PC-3 (cell line): ENCODE measurements around the gene TGM2. TPM values are rescaled to one million over a fixed set of nuclear protein-coding genes. Genes with fewer than 3 reads are reported as not detected.
A peak's percentile ranks its signal among the peaks of the same experiment; 100 is the strongest.

Experiments used
- ATAC-seq: fragments of 200-7000 bp; cut with Tn5 transposase; 2 replicates; pipeline ENCODE4 v1.9.1; 2020; ENCODE audit warnings: mild to moderate bottlenecking, moderate library complexity
- BruUV-seq: library from RNA; stranded (reverse); fragments of 400-500 nt; replicated peaks from 2 replicates; lab custom pipeline; 2021; lab: Mats Ljungman, UMichigan
- CTCF ChIA-PET: fragments of 300-600 bp; sonication (Branson Sonifier 250); formaldehyde crosslinking; loops from one replicate; lab custom pipeline; 2022; ENCODE audit warnings: antibody characterized with exemption; lab: Charles Lee
- POLR2A ChIA-PET: fragments of 300-600 bp; sonication (Branson Sonifier 250); formaldehyde crosslinking; loops from one replicate; lab custom pipeline; 2022; ENCODE audit warnings: antibody characterized with exemption; ENCODE audit not compliant: unreplicated experiment; lab: Charles Lee
- DNase-seq: peaks from one replicate; pipeline ENCODE4 v3.0.0-alpha.2; 2015
- H2AFZ ChIP-seq: fragments of 300-600 bp; sonication (generic); 2 replicates; pipeline ENCODE4 v1.6.0; 2016; ENCODE audit warnings: antibody characterized with exemption, low read length
- H3F3A ChIP-seq: fragments of 300-600 bp; sonication (generic); one replicate; pipeline ENCODE4 v1.6.0; 2017; ENCODE audit warnings: antibody characterized with exemption, low read length, control low read depth, mild to moderate bottlenecking; ENCODE audit not compliant: unreplicated experiment
- H3K27ac ChIP-seq: fragments of 300-600 bp; sonication (generic); 2 replicates; pipeline ENCODE4 v1.5.1; 2016; ENCODE audit warnings: mild to moderate bottlenecking, low read length
- H3K27me3 ChIP-seq: fragments of 300-600 bp; sonication (generic); 2 replicates; pipeline ENCODE4 v1.6.1; 2016; ENCODE audit warnings: low read length, mixed read lengths
- H3K36me3 ChIP-seq: fragments of 300-600 bp; sonication (generic); 2 replicates; pipeline ENCODE4 v1.6.1; 2016; ENCODE audit warnings: low read depth, mixed run types, low read length, mixed read lengths
- H3K4me1 ChIP-seq: fragments of 300-600 bp; sonication (generic); 2 replicates; pipeline ENCODE4 v1.5.1; 2016; ENCODE audit warnings: low read length; ENCODE audit not compliant: insufficient read depth
- H3K4me2 ChIP-seq: fragments of 300-600 bp; sonication (generic); 2 replicates; pipeline ENCODE4 v1.6.0; 2016; ENCODE audit warnings: low read length
- H3K4me3 ChIP-seq: fragments of 300-600 bp; sonication (generic); 2 replicates; pipeline ENCODE4 v1.5.1; 2016; ENCODE audit warnings: mild to moderate bottlenecking, low read length, mixed read lengths
- H3K79me2 ChIP-seq: fragments of 300-600 bp; sonication (generic); 2 replicates; pipeline ENCODE4 v1.6.1; 2017; ENCODE audit warnings: low read length, mixed read lengths
- H3K9ac ChIP-seq: fragments of 300-600 bp; sonication (generic); 2 replicates; pipeline ENCODE4 v1.6.0; 2016; ENCODE audit warnings: mild to moderate bottlenecking, low read length
- H3K9me2 ChIP-seq: fragments of 300-600 bp; sonication (generic); replicated peaks from 2 replicates; pipeline ENCODE4 v1.6.1; 2016; ENCODE audit warnings: mixed run types, low read length, mixed read lengths
- H3K9me3 ChIP-seq: fragments of 300-600 bp; sonication (generic); 2 replicates; pipeline ENCODE4 v1.6.1; 2016; ENCODE audit warnings: low read length, mixed read lengths
- H4K20me1 ChIP-seq: fragments of 300-600 bp; sonication (generic); 2 replicates; pipeline ENCODE4 v1.6.1; 2016; ENCODE audit warnings: low read length, mixed read lengths
- CTCF ChIP-seq: fragments of 300-600 bp; sonication (generic); conservative IDR thresholded peaks from 2 replicates; pipeline ENCODE4 v1.5.1; 2017; ENCODE audit warnings: antibody characterized with exemption, low read depth, mild to moderate bottlenecking, low read length
- EZH2 ChIP-seq: fragments of 300-600 bp; sonication (generic); IDR thresholded peaks from one replicate; pipeline ENCODE4 v1.6.1; 2017; ENCODE audit warnings: antibody characterized with exemption, mild to moderate bottlenecking, low read length; ENCODE audit not compliant: unreplicated experiment
- EZH2phosphoT487 ChIP-seq: fragments of 300-600 bp; sonication (generic); IDR thresholded peaks from 2 replicates; pipeline ENCODE4 v1.6.1; 2018; ENCODE audit warnings: mild to moderate bottlenecking, antibody characterized with exemption, low read length, borderline replicate concordance
- intact Hi-C: fragments of 100-400 bp; cut with micrococcal nuclease; formaldehyde crosslinking; loops from 2 replicates; pipeline ENCODE4 v1.9.0; 2023
- total RNA-seq: library from RNA; depleted of rRNA; stranded (reverse); fragments of >200 nt; gene quantifications from 2 replicates; pipeline ENCODE4 v1.2.3, GENCODE V29; 2014

Gene TGM2
- total RNA-seq, 1 experiment from 2014 or later, result 583 TPM

- ChIA-PET CTCF (no interaction called here), POLR2A (no interaction called here)
- Histone ChIP-seq H3F3A (no peaks in the 10 kb centered on the region), H3K9me3 (no peaks in the 10 kb centered on the region), H3K4me1 (peaks cover 46% of the 10 kb centered on the region), H4K20me1 (no peaks in the 10 kb centered on the region), H3K4me3 (no peak overlapping the region), H2AFZ (no peak overlapping the region), H3K9ac (no peak overlapping the region), H3K36me3 (no peaks in the 10 kb centered on the region), H3K9me2 (no peaks in the 10 kb centered on the region), H3K79me2 (no peaks in the 10 kb centered on the region), H3K4me2 (no peak overlapping the region), H3K27ac (peak overlapping the region; percentile 58; the same call in 1 of the 2 replicates), H3K27me3 (no peaks in the 10 kb centered on the region)
- no peak for ATAC-seq
- intact Hi-C loops, result no loop called here
- no TSS peak for BruUV-seq
- no peak for TF ChIP-seq CTCF
- DNase-seq, result no peak
Measured at GRCh38 chr20:38179846-38180245, 14.8 kb upstream of the TGM2 start.

- no peaks in the 10 kb centered on the region for H3K36me3 ChIP-seq
- no peak overlapping the region for H3K27ac ChIP-seq
- DNase-seq (no peak), ATAC-seq (no peak)
- H3K9me3 ChIP-seq, result no peaks in the 10 kb centered on the region
- TF ChIP-seq EZH2phosphoT487 (no peak), CTCF (no peak), EZH2 (no peak)
- no peaks in the 10 kb centered on the region for H3K9me2 ChIP-seq
- no peak overlapping the region for H2AFZ ChIP-seq
- intact Hi-C loops, result no loop called here
- H3K27me3 ChIP-seq, result no peaks in the 10 kb centered on the region
- no peaks in the 10 kb centered on the region for H3K79me2 ChIP-seq
- no peaks in the 10 kb centered on the region for H4K20me1 ChIP-seq
- no peak overlapping the region for H3K4me3 ChIP-seq
- ChIA-PET CTCF (interaction anchor here (0.6 kb wide), 1 partner anchor 52 kb away, joined by 3 read pairs; no protein-coding TSS in a partner anchor), POLR2A (no interaction called here)
- H3K4me2 ChIP-seq, result no peak overlapping the region
- H3K4me1 ChIP-seq, result peaks cover 43% of the 10 kb centered on the region
- H3K9ac ChIP-seq, result no peak overlapping the region
- no TSS peak for BruUV-seq
- H3F3A ChIP-seq, result peaks cover 3% of the 10 kb centered on the region
Measured at GRCh38 chr20:38178581-38178980, 13.5 kb upstream of the TGM2 start.

- no peaks in the 10 kb centered on the region for H4K20me1 ChIP-seq
- ChIA-PET POLR2A (no interaction called here), CTCF (interaction anchor here (0.6 kb wide), 1 partner anchor 52 kb away, joined by 3 read pairs; no protein-coding TSS in a partner anchor)
- no peak for DNase-seq
- intact Hi-C loops, result no loop called here
- H3F3A ChIP-seq, result peaks cover 4% of the 10 kb centered on the region
- H3K4me2 ChIP-seq, result no peak overlapping the region
- no peaks in the 10 kb centered on the region for H3K79me2 ChIP-seq
- H3K9me3 ChIP-seq, result no peaks in the 10 kb centered on the region
- no peak overlapping the region for H3K4me3 ChIP-seq
- H3K9ac ChIP-seq, result no peak overlapping the region
- ATAC-seq, result no peak
- H3K27ac ChIP-seq, result no peak overlapping the region
- no TSS peak for BruUV-seq
- TF ChIP-seq EZH2phosphoT487, result no peak
- no peak for TF ChIP-seq EZH2
- no peak for TF ChIP-seq CTCF
- no peaks in the 10 kb centered on the region for H3K27me3 ChIP-seq
- H3K36me3 ChIP-seq, result no peaks in the 10 kb centered on the region
- no peaks in the 10 kb centered on the region for H3K9me2 ChIP-seq
- H3K4me1 ChIP-seq, result peaks cover 41% of the 10 kb centered on the region
- H2AFZ ChIP-seq, result no peak overlapping the region
Measured at GRCh38 chr20:38178065-38178491, 13.0 kb upstream of the TGM2 start.
